Measurements from ENCODE around the gene FXYD2.

DNA sequence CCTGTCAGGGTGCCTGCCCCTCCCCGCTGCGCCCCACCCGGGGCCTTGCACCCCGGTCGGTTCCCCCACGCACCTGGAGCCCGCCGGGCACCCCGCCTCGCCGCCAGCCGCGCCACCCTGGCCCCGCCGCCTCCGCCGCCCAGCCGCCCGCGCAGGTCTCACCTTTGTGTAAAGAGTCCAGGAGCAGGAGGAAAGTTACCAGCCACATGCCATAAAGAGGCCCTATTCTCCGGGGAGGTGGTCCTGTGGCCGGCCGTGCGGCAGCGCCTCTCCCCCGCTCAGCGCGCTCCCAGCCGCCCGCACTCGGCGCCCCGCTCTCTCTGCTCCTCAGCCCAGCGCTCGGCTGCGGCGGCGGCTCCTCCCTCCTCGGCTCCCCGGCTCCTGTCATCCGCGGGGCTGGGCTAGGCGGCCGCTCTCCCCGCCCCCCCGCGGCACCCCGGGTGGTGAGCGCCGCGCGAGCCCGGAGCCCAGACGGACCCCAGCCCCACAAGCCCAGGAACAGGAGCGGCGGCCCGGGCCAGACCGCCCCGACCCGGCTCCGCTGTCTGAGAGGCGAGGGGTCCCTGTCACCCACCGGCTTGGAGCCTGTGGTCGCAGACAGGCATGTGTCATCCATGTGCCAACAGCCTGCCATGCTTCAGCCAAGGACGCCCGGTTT, 27.5 kb downstream of the FXYD2 start, which contains the start of gene DSCAML1:
- TF ChIP-seq CTCF (IDR thresholded peaks at IDR 0.05; ENCODE audit: low read depth, low read length, poor library complexity, severe bottlenecking) (no peak), EZH2phosphoT487 (IDR thresholded peaks at IDR 0.05; ENCODE audit: borderline replicate concordance, low read length) (no peak)
